HG02973 (cell line): ENCODE results near the gene FBXL2.
"Not testable (repeated sequence)": the region's sequence is repeated elsewhere in the genome, so short reads cannot be mapped to it uniquely, and the experiment has no call there.

Source experiments
- ATAC-seq: cut with Tn5 transposase; IDR thresholded peaks from one replicate; pipeline ENCODE4 v1.9.1; 2021; ENCODE audit warnings: moderate library complexity; ENCODE audit not compliant: unreplicated experiment

Gene FBXL2

GRCh38 chr3:33315826-33316225 is 38.6 kb downstream of the FBXL2 start:
- no peak for ATAC-seq

GRCh38 chr3:33317963-33318709 is 40.9 kb downstream of the FBXL2 start:
- ATAC-seq: no peak

- ATAC-seq: no peak
These were observed 41.6 kb downstream of the FBXL2 start for GRCh38 chr3:33318710-33319380.

- no peak for ATAC-seq
These were observed 45.2 kb downstream of the FBXL2 start for GRCh38 chr3:33322412-33322811.

GRCh38 chr3:33331414-33331813 is 54.2 kb downstream of the FBXL2 start:
- ATAC-seq: no peak

GRCh38 chr3:33334364-33334763 is 57.1 kb downstream of the FBXL2 start:
- no peak for ATAC-seq

- not testable (repeated sequence) for ATAC-seq
These were observed 61.8 kb downstream of the FBXL2 start for GRCh38 chr3:33338936-33339465.

- no peak for ATAC-seq
These were observed 62.5 kb downstream of the FBXL2 start for GRCh38 chr3:33339758-33340157.

- no peak for ATAC-seq
These were observed 78.4 kb downstream of the FBXL2 start for GRCh38 chr3:33355611-33356010.

- no peak for ATAC-seq
These were observed 81.0 kb downstream of the FBXL2 start for GRCh38 chr3:33358172-33358781.

- no peak for ATAC-seq
These were observed 83.0 kb downstream of the FBXL2 start for GRCh38 chr3:33360136-33360825.

GRCh38 chr3:33363113-33363800 is 86.0 kb downstream of the FBXL2 start:
- ATAC-seq: no peak

GRCh38 chr3:33364060-33364459 is 86.8 kb downstream of the FBXL2 start:
- no peak for ATAC-seq

- ATAC-seq: no peak
These were observed 87.4 kb downstream of the FBXL2 start for GRCh38 chr3:33364531-33365128.

GRCh38 chr3:33372218-33373081 is 95.2 kb downstream of the FBXL2 start:
- ATAC-seq: peak; percentile 59

- no peak for ATAC-seq
These were observed 95.8 kb downstream of the FBXL2 start for GRCh38 chr3:33373082-33373437.

- no peak for ATAC-seq
These were observed 100.2 kb downstream of the FBXL2 start for GRCh38 chr3:33377489-33377888.

GRCh38 chr3:33377931-33378330 is 100.7 kb downstream of the FBXL2 start:
- ATAC-seq: no peak

- no peak for ATAC-seq
These were observed 103.4 kb downstream of the FBXL2 start for GRCh38 chr3:33380653-33381052.
